ENCODE measurements around the gene SDR42E1.

DNA sequence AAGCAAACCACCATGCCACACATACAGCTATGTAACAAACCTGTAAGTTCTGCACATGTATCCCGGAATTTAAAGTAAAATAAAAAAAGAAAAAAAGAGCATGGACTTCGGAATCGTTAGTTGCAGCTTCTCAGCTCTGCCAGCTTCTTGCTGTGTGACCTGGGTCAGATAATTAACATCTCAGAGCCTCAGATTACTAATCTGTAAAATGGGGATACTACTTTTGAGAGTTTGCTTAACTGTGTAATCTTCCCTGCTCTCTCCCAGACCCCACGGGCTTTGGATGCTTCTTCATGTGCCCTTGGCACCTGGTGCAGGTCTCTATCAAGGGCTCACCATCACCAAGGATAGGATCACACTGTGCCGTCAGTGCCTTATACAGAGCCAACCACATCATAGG is 40.4 kb upstream of the SDR42E1 start:
- TF ChIP-seq, protein P1, sequence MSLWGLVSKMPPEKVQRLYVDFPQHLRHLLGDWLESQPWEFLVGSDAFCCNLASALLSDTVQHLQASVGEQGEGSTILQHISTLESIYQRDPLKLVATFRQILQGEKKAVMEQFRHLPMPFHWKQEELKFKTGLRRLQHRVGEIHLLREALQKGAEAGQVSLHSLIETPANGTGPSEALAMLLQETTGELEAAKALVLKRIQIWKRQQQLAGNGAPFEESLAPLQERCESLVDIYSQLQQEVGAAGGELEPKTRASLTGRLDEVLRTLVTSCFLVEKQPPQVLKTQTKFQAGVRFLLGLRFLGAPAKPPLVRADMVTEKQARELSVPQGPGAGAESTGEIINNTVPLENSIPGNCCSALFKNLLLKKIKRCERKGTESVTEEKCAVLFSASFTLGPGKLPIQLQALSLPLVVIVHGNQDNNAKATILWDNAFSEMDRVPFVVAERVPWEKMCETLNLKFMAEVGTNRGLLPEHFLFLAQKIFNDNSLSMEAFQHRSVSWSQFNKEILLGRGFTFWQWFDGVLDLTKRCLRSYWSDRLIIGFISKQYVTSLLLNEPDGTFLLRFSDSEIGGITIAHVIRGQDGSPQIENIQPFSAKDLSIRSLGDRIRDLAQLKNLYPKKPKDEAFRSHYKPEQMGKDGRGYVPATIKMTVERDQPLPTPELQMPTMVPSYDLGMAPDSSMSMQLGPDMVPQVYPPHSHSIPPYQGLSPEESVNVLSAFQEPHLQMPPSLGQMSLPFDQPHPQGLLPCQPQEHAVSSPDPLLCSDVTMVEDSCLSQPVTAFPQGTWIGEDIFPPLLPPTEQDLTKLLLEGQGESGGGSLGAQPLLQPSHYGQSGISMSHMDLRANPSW (CRISPR knock-in tag; IDR thresholded peaks at IDR 0.05), result no peak
- TF ChIP-seq SP1 (CRISPR knock-in tag; IDR thresholded peaks at IDR 0.05) (no peak), MEF2D (tag; conservative IDR thresholded peaks at IDR 0.05; ENCODE audit: low read depth) (no peak), POLR2A (conservative IDR thresholded peaks at IDR 0.05) (no peak)
- TF ChIP-seq, protein P2, sequence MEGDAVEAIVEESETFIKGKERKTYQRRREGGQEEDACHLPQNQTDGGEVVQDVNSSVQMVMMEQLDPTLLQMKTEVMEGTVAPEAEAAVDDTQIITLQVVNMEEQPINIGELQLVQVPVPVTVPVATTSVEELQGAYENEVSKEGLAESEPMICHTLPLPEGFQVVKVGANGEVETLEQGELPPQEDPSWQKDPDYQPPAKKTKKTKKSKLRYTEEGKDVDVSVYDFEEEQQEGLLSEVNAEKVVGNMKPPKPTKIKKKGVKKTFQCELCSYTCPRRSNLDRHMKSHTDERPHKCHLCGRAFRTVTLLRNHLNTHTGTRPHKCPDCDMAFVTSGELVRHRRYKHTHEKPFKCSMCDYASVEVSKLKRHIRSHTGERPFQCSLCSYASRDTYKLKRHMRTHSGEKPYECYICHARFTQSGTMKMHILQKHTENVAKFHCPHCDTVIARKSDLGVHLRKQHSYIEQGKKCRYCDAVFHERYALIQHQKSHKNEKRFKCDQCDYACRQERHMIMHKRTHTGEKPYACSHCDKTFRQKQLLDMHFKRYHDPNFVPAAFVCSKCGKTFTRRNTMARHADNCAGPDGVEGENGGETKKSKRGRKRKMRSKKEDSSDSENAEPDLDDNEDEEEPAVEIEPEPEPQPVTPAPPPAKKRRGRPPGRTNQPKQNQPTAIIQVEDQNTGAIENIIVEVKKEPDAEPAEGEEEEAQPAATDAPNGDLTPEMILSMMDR (IDR thresholded peaks at IDR 0.05 in 2 of 3, conservative IDR thresholded peaks at IDR 0.05 in 1 of 3; ENCODE audit: insufficient read depth in 2 of 3, low read depth in 1 of 3, low read length in 3 of 3), result no peak
